HG03558 (cell line): ENCODE measurements around the gene SLC9C2.
"Not testable (repeated sequence)": the region's sequence is repeated elsewhere in the genome, so short reads cannot be mapped to it uniquely, and the experiment has no call there.

Source experiments
- ATAC-seq: cut with Tn5 transposase; IDR thresholded peaks from one replicate; pipeline ENCODE4 v1.9.1; 2021; ENCODE audit warnings: moderate number of reproducible peaks; ENCODE audit not compliant: unreplicated experiment; ENCODE audit errors: extremely low read depth

Gene SLC9C2

DNA sequence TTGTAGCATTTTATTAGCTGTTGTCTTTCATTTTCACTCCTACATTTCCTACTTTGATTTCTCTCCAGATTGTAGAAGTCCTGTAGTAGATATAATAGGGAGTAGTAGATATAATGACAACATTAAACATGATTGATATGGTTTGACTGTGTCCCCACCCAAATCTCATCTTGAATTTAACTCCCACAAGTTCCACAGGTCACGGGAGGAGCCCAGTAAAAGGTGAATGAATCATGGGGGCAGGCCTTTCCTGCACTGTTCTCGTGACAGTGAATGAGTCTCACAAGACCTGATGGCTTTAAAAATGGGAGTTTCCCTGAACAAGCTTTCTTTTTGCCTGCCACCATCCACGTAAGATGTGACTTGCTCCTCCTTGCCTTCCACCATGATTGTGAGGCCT, 133.2 kb downstream of the SLC9C2 start:
- ATAC-seq = no peak

DNA sequence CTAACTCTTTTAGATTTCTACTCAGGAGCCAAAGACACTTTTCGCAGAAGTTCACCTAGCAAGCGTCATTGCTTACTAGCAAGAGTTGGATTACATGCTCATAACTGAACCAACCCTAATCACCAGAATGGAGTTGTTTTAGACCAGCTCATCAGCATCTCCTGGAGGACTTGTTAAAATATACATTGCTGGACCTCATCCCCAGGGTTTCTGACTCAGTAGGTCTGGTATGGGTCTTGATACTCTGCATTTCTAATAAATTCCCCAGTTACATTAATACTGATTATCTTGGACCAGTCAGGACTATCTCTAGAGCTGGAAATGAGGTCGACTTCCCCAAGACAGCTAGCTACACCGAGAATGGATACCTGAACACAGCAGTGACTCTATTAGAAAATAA, 135.4 kb downstream of the SLC9C2 start:
- no peak for ATAC-seq

DNA sequence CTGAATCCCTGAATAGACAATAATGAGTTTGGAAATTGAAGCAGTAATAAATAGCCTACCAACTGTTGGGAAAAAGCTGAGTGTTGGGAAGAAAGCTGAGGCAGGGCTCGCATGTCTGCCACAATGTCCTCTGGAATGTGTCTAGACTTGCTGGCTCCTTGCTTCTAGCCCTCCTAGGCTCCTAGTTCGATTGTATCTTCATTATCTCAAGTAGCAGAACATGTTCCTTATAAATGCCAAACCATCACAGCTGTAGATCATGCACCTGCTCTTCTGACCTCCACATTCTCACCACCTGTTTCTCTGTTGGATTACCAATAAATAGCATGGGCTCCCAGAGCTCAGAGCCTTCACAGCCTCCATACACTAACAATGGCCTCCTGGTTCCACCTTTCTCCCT, 138.7 kb downstream of the SLC9C2 start:
- ATAC-seq = not testable (repeated sequence)

DNA sequence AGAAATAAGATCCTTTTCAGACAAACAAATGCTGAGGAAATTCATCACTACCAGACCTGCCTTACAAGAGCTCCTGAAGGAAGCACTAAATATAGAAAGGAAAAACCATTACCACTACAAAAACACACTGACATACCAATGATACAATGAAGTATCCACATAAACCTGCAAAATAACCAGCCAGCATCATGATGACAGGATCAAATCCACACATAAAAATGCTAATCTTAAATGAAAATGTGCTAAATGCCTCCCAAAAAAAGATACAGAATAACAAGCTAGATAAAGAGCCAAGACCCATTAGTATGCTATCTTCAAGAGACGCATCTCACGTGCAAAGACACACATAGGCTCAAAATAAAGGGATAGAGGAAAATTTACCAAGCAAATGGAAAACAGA, 140.2 kb downstream of the SLC9C2 start:
- not testable (repeated sequence) for ATAC-seq

DNA sequence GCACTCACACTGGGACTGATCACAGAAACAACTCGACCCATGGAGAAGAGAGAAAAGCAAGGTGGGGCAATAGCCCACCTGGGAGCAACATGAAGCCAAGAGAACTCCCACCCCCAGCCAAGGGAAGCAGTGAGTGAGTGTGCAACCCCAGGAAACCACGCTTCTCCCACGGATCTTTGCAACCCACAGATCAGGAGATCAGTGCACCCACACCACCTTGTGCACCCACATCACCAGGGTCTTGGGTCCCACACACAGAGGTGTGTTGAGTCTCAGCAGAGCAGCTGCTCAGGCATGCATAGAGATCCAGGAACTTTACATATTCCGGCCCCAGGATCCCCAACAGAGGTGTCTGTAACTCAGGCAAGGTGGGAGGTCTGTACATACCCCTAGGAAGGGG, 143.0 kb downstream of the SLC9C2 start:
- no peak for ATAC-seq

DNA sequence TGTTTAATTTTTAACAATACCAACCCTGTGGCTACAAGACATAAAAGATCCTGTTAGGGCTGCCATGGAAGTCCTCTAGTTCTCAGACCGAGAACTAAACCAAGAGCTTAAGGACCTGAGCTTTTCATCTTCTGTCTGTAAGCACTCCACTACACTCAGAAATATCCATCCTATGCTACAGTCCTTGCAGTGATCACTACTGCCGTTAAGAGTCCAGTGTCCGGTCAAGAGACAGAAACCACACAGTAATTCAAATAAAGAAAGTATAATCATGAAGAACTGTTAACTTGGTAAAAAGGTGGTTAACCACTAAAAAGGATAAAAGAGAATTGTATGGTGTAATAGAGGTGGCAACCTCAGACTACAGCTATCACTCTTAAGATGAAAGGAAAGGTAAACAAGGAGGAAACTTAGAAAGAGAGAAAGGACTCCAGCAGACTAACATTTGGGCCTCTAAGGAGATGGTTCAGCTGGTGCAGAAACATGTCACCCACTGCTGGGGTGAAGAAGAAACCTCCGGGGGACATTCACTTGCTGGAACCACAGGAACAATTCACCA, 147.8 kb downstream of the SLC9C2 start:
- ATAC-seq = no peak

- ATAC-seq = no peak
These were observed 148.9 kb downstream of the SLC9C2 start for GRCh38 chr1:173453982-173454381.

- no peak for ATAC-seq
These were observed 150.9 kb downstream of the SLC9C2 start for GRCh38 chr1:173451981-173452380.
